HG03442 (cell line): ENCODE data around the gene MXI1.

Experiments used
- ATAC-seq: cut with Tn5 transposase; IDR thresholded peaks from one replicate; pipeline ENCODE4 v1.9.1; 2021; ENCODE audit warnings: mild to moderate bottlenecking, moderate library complexity; ENCODE audit not compliant: unreplicated experiment

MXI1 gene

GRCh38 chr10:110215286-110216170 lies 8.1 kb downstream of the MXI1 start:
- no peak for ATAC-seq

GRCh38 chr10:110216240-110216639 lies 8.8 kb downstream of the MXI1 start:
- no peak for ATAC-seq

- ATAC-seq: no peak
Observed at GRCh38 chr10:110216942-110217661, 9.7 kb downstream of the MXI1 start.

GRCh38 chr10:110217662-110218008 lies 10.2 kb downstream of the MXI1 start:
- ATAC-seq: no peak

- no peak for ATAC-seq
Observed at GRCh38 chr10:110218632-110219031, 11.2 kb downstream of the MXI1 start.

GRCh38 chr10:110219884-110220283 lies 12.5 kb downstream of the MXI1 start:
- ATAC-seq: no peak

- no peak for ATAC-seq
Observed at GRCh38 chr10:110220398-110220797, 13.0 kb downstream of the MXI1 start.

GRCh38 chr10:110221044-110221720 lies 13.8 kb downstream of the MXI1 start:
- no peak for ATAC-seq

- peak; percentile 61 for ATAC-seq
Observed at GRCh38 chr10:110221721-110222261, 14.4 kb downstream of the MXI1 start.

GRCh38 chr10:110222641-110223297 lies 15.4 kb downstream of the MXI1 start:
- no peak for ATAC-seq

- no peak for ATAC-seq
Observed at GRCh38 chr10:110223298-110223925, 16.0 kb downstream of the MXI1 start.

- ATAC-seq: no peak
Observed at GRCh38 chr10:110224992-110225391, 17.6 kb downstream of the MXI1 start.

GRCh38 chr10:110225441-110225755 lies 18.0 kb downstream of the MXI1 start:
- peak; percentile 1 for ATAC-seq

GRCh38 chr10:110225756-110226542 lies 18.5 kb downstream of the MXI1 start:
- peak; percentile 70 for ATAC-seq

- no peak for ATAC-seq
Observed at GRCh38 chr10:110226543-110226925, 19.1 kb downstream of the MXI1 start.

- no peak for ATAC-seq
Observed at GRCh38 chr10:110226926-110227641, 19.7 kb downstream of the MXI1 start.

GRCh38 chr10:110228066-110228465 lies 20.7 kb downstream of the MXI1 start:
- no peak for ATAC-seq

GRCh38 chr10:110229155-110229554 lies 21.8 kb downstream of the MXI1 start:
- no peak for ATAC-seq

- no peak for ATAC-seq
Observed at GRCh38 chr10:110233846-110234245, 26.4 kb downstream of the MXI1 start.
